ENCODE measurements around the gene SYN1.

DNA sequence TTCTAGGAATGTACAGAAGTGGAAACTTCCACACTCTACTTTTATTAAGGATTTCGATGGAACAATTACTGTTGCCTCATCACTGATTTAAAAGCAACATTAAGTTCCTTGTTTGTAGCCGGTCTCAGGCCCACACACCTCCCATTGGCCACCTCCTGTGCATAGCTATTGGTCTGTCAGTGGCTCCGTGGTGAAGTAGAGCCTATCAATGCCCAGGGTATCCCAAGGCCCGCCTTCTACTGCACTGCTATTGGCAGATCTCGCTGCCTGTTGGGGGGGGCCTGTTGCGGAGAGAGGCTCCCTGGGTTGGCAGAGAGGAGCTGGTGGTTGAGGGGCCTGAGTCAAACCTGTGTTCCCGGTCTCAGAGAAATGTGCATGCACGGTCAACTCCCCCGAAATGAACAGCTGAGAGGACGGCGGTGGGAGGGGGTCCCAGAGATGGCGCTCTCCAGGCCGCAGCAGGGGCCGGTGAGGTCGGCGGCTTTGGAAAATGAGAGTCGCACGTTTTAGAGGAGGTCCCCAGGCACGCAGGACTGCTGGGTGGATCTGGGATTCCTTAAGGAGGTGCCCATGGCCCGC, 63.5 kb downstream of the SYN1 start:
- TF ChIP-seq CTCF (IDR thresholded peaks at IDR 0.05) (no peak), POLR2A (IDR thresholded peaks at IDR 0.05) (peak; percentile 76), EP300 (IDR thresholded peaks at IDR 0.05; ENCODE audit: low read depth) (no peak), POLR2AphosphoS5 (IDR thresholded peaks at IDR 0.05) (peak; percentile 65 to 78 (median 67))
